H1 (cell line): Measurements from ENCODE around the gene URM1. TPM values are rescaled to one million over a fixed set of nuclear protein-coding genes. Genes with fewer than 3 reads are reported as not detected.

Experiments
- CBX5 ChIP-seq: fragments of 300-800, 300-1000 bp; sonication (generic); IDR thresholded peaks from 2 replicates; pipeline ENCODE4 v1.7.1; 2016; ENCODE audit warnings: antibody characterized with exemption, low read length, low read depth
- CEBPB ChIP-seq: IDR thresholded peaks from 2 replicates; pipeline ENCODE4 v1.6.1; 2012; ENCODE audit warnings: low read depth, low read length
- CHD2 ChIP-seq: IDR thresholded peaks from 2 replicates; pipeline ENCODE4 v1.6.1; 2012; ENCODE audit warnings: low read length, improper control_type of control experiment
- CREB1 ChIP-seq: IDR thresholded peaks from 2 replicates; pipeline ENCODE4 v1.6.1; 2012; ENCODE audit warnings: inconsistent platforms
- CTBP2 ChIP-seq: IDR thresholded peaks from 2 replicates; pipeline ENCODE4 v1.7.0; 2011; ENCODE audit warnings: borderline replicate concordance, mild to moderate bottlenecking, moderate library complexity, mixed read lengths, low read length; ENCODE audit not compliant: insufficient read depth, insufficient read length
- EZH2 ChIP-seq: fragments of 200-600 bp; sonication (generic); IDR thresholded peaks from 2 replicates; pipeline ENCODE4 v1.7.1; 2012; ENCODE audit warnings: low read depth, mild to moderate bottlenecking, moderate library complexity, low read length, inconsistent platforms; ENCODE audit not compliant: severe bottlenecking
- FOSL1 ChIP-seq: IDR thresholded peaks from 2 replicates; pipeline ENCODE4 v1.6.1; 2011; ENCODE audit warnings: mild to moderate bottlenecking, low read depth, low read length, moderate library complexity; ENCODE audit not compliant: insufficient read depth
- KDM1A ChIP-seq: fragments of 200-600, 300-600 bp; sonication (generic); IDR thresholded peaks from 2 replicates; pipeline ENCODE4 v1.7.1; 2016; ENCODE audit warnings: mild to moderate bottlenecking, low read length, borderline replicate concordance
- NANOG ChIP-seq: IDR thresholded peaks from 2 replicates; pipeline ENCODE4 v1.6.1; 2011; ENCODE audit warnings: low read length, low read depth, mild to moderate bottlenecking, inconsistent platforms; ENCODE audit not compliant: insufficient read depth, poor library complexity, severe bottlenecking
- NRF1 ChIP-seq: IDR thresholded peaks from 2 replicates; pipeline ENCODE4 v1.6.1; 2011; ENCODE audit warnings: mild to moderate bottlenecking, low read depth, low read length, improper control_type of control experiment
- POLR2AphosphoS5 ChIP-seq: IDR thresholded peaks from 2 replicates; pipeline ENCODE4 v1.6.1; 2011; ENCODE audit warnings: low read depth, low read length
- RAD21 ChIP-seq, 2 experiments: IDR thresholded peaks in 1 of 2; conservative IDR thresholded peaks in 1 of 2; 2 replicates each; pipeline ENCODE4 v1.6.1; 2011; ENCODE audit warnings: low read depth in 2 of 2, low read length in 2 of 2, improper control_type of control experiment in 1 of 2, inconsistent platforms in 1 of 2, mild to moderate bottlenecking in 1 of 2, moderate library complexity in 1 of 2
- RNF2 ChIP-seq: fragments of 200-900, 300-1000 bp; sonication (generic); IDR thresholded peaks from 2 replicates; pipeline ENCODE4 v1.7.1; 2016; ENCODE audit warnings: borderline replicate concordance, low read depth, mild to moderate bottlenecking, antibody characterized with exemption, low read length; ENCODE audit not compliant: poor library complexity, severe bottlenecking; ENCODE audit errors: missing control alignments
- RXRA ChIP-seq: IDR thresholded peaks from 2 replicates; pipeline ENCODE4 v1.6.1; 2011; ENCODE audit warnings: low read depth, mild to moderate bottlenecking, low read length, moderate library complexity; ENCODE audit not compliant: insufficient read depth
- SIN3A ChIP-seq, 2 experiments: IDR thresholded peaks in 1 of 2; conservative IDR thresholded peaks in 1 of 2; 2 replicates each; pipeline ENCODE4 v1.6.1; 2011 to 2012; ENCODE audit warnings: low read length in 2 of 2, improper control_type of control experiment in 1 of 2, low read depth in 1 of 2, mild to moderate bottlenecking in 1 of 2
- SIRT6 ChIP-seq: IDR thresholded peaks from one replicate; pipeline ENCODE4 v1.7.1; 2012; ENCODE audit warnings: low read length, inconsistent platforms
- SP2 ChIP-seq: IDR thresholded peaks from 2 replicates; pipeline ENCODE4 v1.6.1; 2012; ENCODE audit warnings: mild to moderate bottlenecking, low read length, inconsistent platforms
- SRF ChIP-seq: IDR thresholded peaks from 2 replicates; pipeline ENCODE4 v1.6.1; 2011; ENCODE audit warnings: mild to moderate bottlenecking, low read depth, low read length, moderate library complexity
- TBP ChIP-seq: IDR thresholded peaks from 2 replicates; pipeline ENCODE4 v1.6.1; 2011; ENCODE audit warnings: low read depth, low read length, improper control_type of control experiment
- TEAD4 ChIP-seq: IDR thresholded peaks from 2 replicates; pipeline ENCODE4 v1.6.1; 2012; ENCODE audit warnings: low read depth, low read length, inconsistent platforms, mixed read lengths
- ZNF274 ChIP-seq: IDR thresholded peaks from 2 replicates; pipeline ENCODE4 v1.7.0; 2012; ENCODE audit warnings: low read length, borderline replicate concordance; ENCODE audit errors: extremely low read depth
- polyA plus RNA-seq, 7 experiments: library from polyadenylated mRNA; depleted of rRNA in 3 of 7; stranded (reverse) in 5 of 7; unstranded in 2 of 7; fragments of >200 nt in 5 of 7; fragments of 200-250 nt in 2 of 7; gene quantifications; 1 replicate in 5 of 7; 2 replicates in 1 of 7; 4 replicates in 1 of 7; pipeline versions ENCODE4 v1.2.1 to v1.2.3, GENCODE V29; 2011 to 2013; ENCODE audit warnings: missing spikeins in 2 of 7, mixed read lengths in 2 of 7
- total RNA-seq: library from RNA; stranded (reverse); fragmentation: NEBNext Ultra II Directional; extraction: Animal tissue kit (Norgen Biotek cat#: 25700); gene quantifications from 2 replicates; pipeline ENCODE4 v1.2.1, GENCODE V29; 2021
- TF ChIP-seq, protein P1 (sequence below): IDR thresholded peaks from 2 replicates; pipeline ENCODE4 v1.6.1; 2011; ENCODE audit warnings: low read depth, mild to moderate bottlenecking, low read length; ENCODE audit not compliant: insufficient read depth

The URM1 gene
- total and polyA plus RNA-seq, 2 of the 8 experiments (the other 6 are each of a cell fraction or from before 2014, with no cell fraction given): 58.3 to 62.3 TPM

DNA sequence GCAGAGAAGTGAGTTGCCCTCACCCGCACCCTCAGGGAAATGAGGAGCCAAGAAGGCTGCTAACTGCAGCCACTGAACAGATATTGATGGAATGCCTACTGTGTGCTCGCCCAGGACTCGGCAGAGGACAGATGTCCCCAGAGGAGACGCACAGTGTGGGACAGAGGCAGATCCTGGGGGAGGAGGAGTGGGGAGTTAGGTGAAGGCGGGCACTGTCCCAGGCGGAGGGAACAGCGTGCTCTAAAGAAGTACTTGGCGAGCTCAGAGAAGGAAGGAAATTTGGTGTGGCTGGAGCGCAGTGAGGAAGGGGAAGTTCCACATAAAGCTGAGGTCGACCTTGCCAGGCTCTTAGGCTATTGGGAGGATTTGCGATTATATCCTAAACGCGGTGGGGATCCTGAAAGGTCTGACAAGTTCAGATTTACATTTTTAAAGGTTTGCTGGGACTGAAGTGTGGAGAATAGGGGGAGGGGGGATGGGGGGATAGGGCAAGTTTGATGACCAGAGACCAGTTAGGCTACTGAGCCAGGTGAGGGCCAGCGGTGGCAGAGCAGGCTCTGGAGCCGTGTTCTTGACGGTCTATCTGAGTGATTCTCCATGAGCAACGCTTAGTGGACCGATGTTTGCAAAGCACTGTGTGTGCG is 25.9 kb downstream of the URM1 start (continued):
- no peak for TF ChIP-seq FOSL1
- TF ChIP-seq TEAD4: no peak
- TF ChIP-seq CEBPB: no peak
- TF ChIP-seq POLR2AphosphoS5: peak; percentile 75
- no peak for TF ChIP-seq TBP
- no peak for TF ChIP-seq RNF2
- no peak for TF ChIP-seq CBX5
- TF ChIP-seq KDM1A: peak; percentile 39; the same call in 1 of the 2 replicates
- TF ChIP-seq CHD2: no peak
- no peak for TF ChIP-seq ZNF274
- TF ChIP-seq, protein P1, sequence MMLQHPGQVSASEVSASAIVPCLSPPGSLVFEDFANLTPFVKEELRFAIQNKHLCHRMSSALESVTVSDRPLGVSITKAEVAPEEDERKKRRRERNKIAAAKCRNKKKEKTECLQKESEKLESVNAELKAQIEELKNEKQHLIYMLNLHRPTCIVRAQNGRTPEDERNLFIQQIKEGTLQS: no peak
- TF ChIP-seq RAD21 (IDR thresholded peaks at IDR 0.05 in 1 of 2, conservative IDR thresholded peaks at IDR 0.05 in 1 of 2; ENCODE audit: low read depth in 2 of 2, low read length in 2 of 2): no peak
- TF ChIP-seq SRF: no peak
- no peak for TF ChIP-seq SIRT6
- peak; percentile 56 for TF ChIP-seq EZH2
- no peak for TF ChIP-seq CREB1
- no peak for TF ChIP-seq RXRA
- peak; percentile 72 for TF ChIP-seq NANOG
- no peak for TF ChIP-seq CTBP2
- no peak for TF ChIP-seq NRF1
- TF ChIP-seq SP2: no peak
- TF ChIP-seq SIN3A (conservative IDR thresholded peaks at IDR 0.05 in 1 of 2, IDR thresholded peaks at IDR 0.05 in 1 of 2; ENCODE audit: low read depth in 1 of 2, low read length in 2 of 2): no peak
